HepG2 (cell line): ENCODE results near the gene APOA1. TPM values are rescaled to one million over a fixed set of nuclear protein-coding genes. Genes with fewer than 3 reads are reported as not detected.

Experiments
- ARID2 ChIP-seq: sonication (generic); formaldehyde crosslinking; IDR thresholded peaks from 2 replicates; pipeline ENCODE4 v1.8.1; 2022; ENCODE audit warnings: mild to moderate bottlenecking, missing genetic modification reagents, borderline replicate concordance
- ASH2L ChIP-seq: fragments of 300-600, 200-600 bp; sonication (generic); IDR thresholded peaks from 2 replicates; pipeline ENCODE4 v1.7.0; 2017; ENCODE audit warnings: low read depth, mild to moderate bottlenecking, moderate library complexity, mixed read lengths, low read length; ENCODE audit not compliant: insufficient read length
- BRCA1 ChIP-seq: sonication (generic); formaldehyde crosslinking; IDR thresholded peaks from 2 replicates; pipeline ENCODE4 v1.4.0; 2020; ENCODE audit warnings: missing genetic modification reagents
- CBX5 ChIP-seq: sonication (generic); formaldehyde crosslinking; IDR thresholded peaks from 2 replicates; pipeline ENCODE4 v1.4.0; 2020; ENCODE audit warnings: missing genetic modification reagents, borderline replicate concordance
- HES4 ChIP-seq: sonication (generic); formaldehyde crosslinking; IDR thresholded peaks from 2 replicates; pipeline ENCODE4 v1.9.0; 2021; ENCODE audit warnings: mild to moderate bottlenecking, missing genetic modification reagents, borderline replicate concordance
- KLF9 ChIP-seq: IDR thresholded peaks from 2 replicates; pipeline ENCODE4 v1.6.1; 2016; ENCODE audit warnings: low read depth
- MATR3 ChIP-seq: sonication (generic); formaldehyde crosslinking; IDR thresholded peaks from 2 replicates; pipeline ENCODE4 v1.4.0; 2020; ENCODE audit warnings: missing genetic modification reagents
- NFRKB ChIP-seq: fragments of 450-650 bp; IDR thresholded peaks from 2 replicates; pipeline ENCODE4 v1.6.1; 2017
- TEAD2 ChIP-seq: sonication (generic); formaldehyde crosslinking; IDR thresholded peaks from 2 replicates; pipeline ENCODE4 v1.9.0; 2021; ENCODE audit warnings: missing genetic modification reagents
- TGIF2 ChIP-seq: IDR thresholded peaks from 2 replicates; pipeline ENCODE4 v1.6.1; 2016; ENCODE audit warnings: control low read depth, missing compliant biosample characterization
- ZC3H13 ChIP-seq: sonication (generic); formaldehyde crosslinking; IDR thresholded peaks from 2 replicates; pipeline ENCODE4 v1.8.1; 2023; ENCODE audit warnings: mild to moderate bottlenecking, missing genetic modification reagents, moderate library complexity
- ZFP41 ChIP-seq: sonication (generic); formaldehyde crosslinking; IDR thresholded peaks from 2 replicates; pipeline ENCODE4 v1.4.0; 2020; ENCODE audit warnings: mild to moderate bottlenecking, missing genetic modification reagents, borderline replicate concordance
- ZFYVE20 ChIP-seq: sonication (generic); formaldehyde crosslinking; IDR thresholded peaks from 2 replicates; pipeline ENCODE4 v1.8.0; 2023; ENCODE audit warnings: low read depth, mild to moderate bottlenecking, moderate library complexity, missing genetic modification reagents, borderline replicate concordance
- ZNF33A ChIP-seq: sonication (generic); formaldehyde crosslinking; IDR thresholded peaks from 2 replicates; pipeline ENCODE4 v1.5.1; 2020; ENCODE audit warnings: missing genetic modification reagents, mild to moderate bottlenecking, moderate library complexity, borderline replicate concordance
- ZNF446 ChIP-seq: sonication (generic); formaldehyde crosslinking; IDR thresholded peaks from 2 replicates; pipeline ENCODE4 v1.5.0; 2020; ENCODE audit warnings: mild to moderate bottlenecking, missing genetic modification reagents
- ZNF557 ChIP-seq: sonication (generic); formaldehyde crosslinking; IDR thresholded peaks from 2 replicates; pipeline ENCODE4 v1.4.0; 2020; ENCODE audit warnings: missing genetic modification reagents
- ZNF572 ChIP-seq: sonication (generic); formaldehyde crosslinking; IDR thresholded peaks from 2 replicates; pipeline ENCODE4 v1.5.1; 2020; ENCODE audit warnings: mild to moderate bottlenecking, missing genetic modification reagents
- ZNF788 ChIP-seq: sonication (generic); formaldehyde crosslinking; IDR thresholded peaks from 2 replicates; pipeline ENCODE4 v1.5.0; 2020; ENCODE audit warnings: mild to moderate bottlenecking, missing genetic modification reagents, borderline replicate concordance
- ZNF850 ChIP-seq: sonication (generic); formaldehyde crosslinking; conservative IDR thresholded peaks from 2 replicates; pipeline ENCODE4 v1.9.0; 2021; ENCODE audit warnings: mild to moderate bottlenecking, missing genetic modification reagents
- ZZZ3 ChIP-seq: sonication (generic); formaldehyde crosslinking; IDR thresholded peaks from 2 replicates; pipeline ENCODE4 v1.4.0; 2020; ENCODE audit warnings: missing genetic modification reagents, mild to moderate bottlenecking, borderline replicate concordance
- polyA plus RNA-seq, 8 experiments: library from polyadenylated mRNA; depleted of rRNA in 3 of 8; stranded (reverse) in 7 of 8; unstranded in 1 of 8; fragments of >200 nt; fragmentation: Illumina TruSeq in 4 of 8; extraction: Trizol in 4 of 8; gene quantifications; 2 replicates each; pipeline versions ENCODE4 v1.2.1 to v1.2.3, GENCODE V29; 2011 to 2016; ENCODE audit warnings: low read depth in 4 of 8, missing spikeins in 1 of 8, mixed read lengths in 1 of 8; ENCODE audit not compliant: insufficient read depth in 1 of 8
- total RNA-seq, 5 experiments: library from RNA; depleted of rRNA; stranded (reverse); fragments of >200 nt; fragmentation: Illumina TruSeq; extraction: Trizol; gene quantifications; 2 replicates each; pipeline ENCODE4 v1.2.3, GENCODE V29; 2016; ENCODE audit warnings: low read depth in 1 of 5
- TF ChIP-seq, protein P1 (sequence below): sonication (generic); formaldehyde crosslinking; IDR thresholded peaks from 2 replicates; pipeline ENCODE4 v1.5.0; 2020; ENCODE audit warnings: missing genetic modification reagents
- TF ChIP-seq, protein P2 (sequence below): sonication (generic); formaldehyde crosslinking; conservative IDR thresholded peaks from 2 replicates; pipeline ENCODE4 v1.4.0; 2020; ENCODE audit warnings: missing genetic modification reagents
- TF ChIP-seq, protein P3 (sequence below): sonication (generic); formaldehyde crosslinking; IDR thresholded peaks from 2 replicates; pipeline ENCODE4 v1.4.0; 2020; ENCODE audit warnings: missing genetic modification reagents
- TF ChIP-seq, protein P4 (sequence below): IDR thresholded peaks from 2 replicates; pipeline ENCODE4 v1.6.1; 2016; ENCODE audit warnings: mild to moderate bottlenecking, missing biosample characterization, missing genetic modification reagents

Gene APOA1
- total and polyA plus RNA-seq, 2 of the 13 experiments (the other 11 are each of a cell fraction or from before 2014, with no cell fraction given), result 1,973 to 5,485 TPM

DNA sequence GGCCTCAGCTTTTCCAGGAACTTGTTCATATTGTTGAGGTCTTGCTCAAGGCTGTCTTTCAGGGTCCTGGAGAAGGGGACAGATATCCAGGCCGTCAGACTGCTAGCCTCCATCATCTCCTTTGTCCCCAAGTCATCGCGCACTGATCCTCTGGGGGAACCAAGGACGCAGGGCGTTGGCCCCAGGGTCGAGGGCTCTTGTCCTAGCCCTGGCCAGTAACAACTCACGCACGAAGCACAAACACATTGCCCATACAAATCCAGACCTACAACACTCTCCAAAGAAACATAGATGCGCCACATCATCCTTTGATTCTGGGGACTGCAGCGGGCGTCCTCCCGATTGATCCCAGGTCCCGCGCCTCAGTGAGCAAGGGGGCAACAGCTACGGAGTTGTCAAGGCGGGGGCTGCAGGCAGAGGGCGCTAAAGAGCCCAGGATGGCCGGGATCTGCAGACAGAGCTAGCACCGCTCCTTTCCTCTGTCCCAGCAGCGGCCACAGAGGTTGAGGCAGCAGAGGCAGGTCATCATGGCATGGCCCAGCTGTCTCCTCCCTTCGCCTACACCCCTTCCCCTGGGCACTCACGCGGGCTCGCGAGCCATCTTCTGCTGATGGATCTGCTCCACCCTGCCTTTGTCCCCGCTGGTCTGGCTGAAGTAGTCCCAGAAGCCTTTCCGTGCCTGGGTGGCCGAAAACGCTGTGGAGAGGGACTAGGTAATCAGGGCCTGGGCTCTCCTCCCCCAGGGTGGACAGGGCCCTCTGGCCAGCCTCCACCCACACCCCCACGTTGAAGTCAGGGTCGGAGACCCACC is 46.2 kb downstream of the APOA1 start (continued):
- TF ChIP-seq ZNF557 (CRISPR knock-in tag) (peak; percentile 56; the same call in 1 of the 2 replicates), ZFYVE20 (CRISPR knock-in tag) (no peak), ZC3H13 (CRISPR knock-in tag) (peak; percentile 65; the same call in 1 of the 2 replicates), ZNF788 (CRISPR knock-in tag) (peak; percentile 74; the same call in 1 of the 2 replicates), KLF9 (no peak), NFRKB (no peak), BRCA1 (CRISPR knock-in tag) (no peak; the same call in 1 of the 2 replicates), HES4 (0 out of 2 replicates have a peak, but pooled peaks have one; percentile 26), ZZZ3 (CRISPR knock-in tag) (no peak), CBX5 (CRISPR knock-in tag) (peak; percentile 47; the same call in 1 of the 2 replicates), ZNF33A (no peak), ASH2L (no peak), ZFP41 (CRISPR knock-in tag) (no peak), ZNF446 (CRISPR knock-in tag) (no peak; the same call in 1 of the 2 replicates), TGIF2 (CRISPR knock-in tag) (peak; percentile 71), TEAD2 (no peak), MATR3 (no peak), ZNF850 (CRISPR knock-in tag) (no peak), ARID2 (no peak), ZNF572 (CRISPR knock-in tag) (peak; percentile 65; the same call in 1 of the 2 replicates)
- TF ChIP-seq, protein P1, sequence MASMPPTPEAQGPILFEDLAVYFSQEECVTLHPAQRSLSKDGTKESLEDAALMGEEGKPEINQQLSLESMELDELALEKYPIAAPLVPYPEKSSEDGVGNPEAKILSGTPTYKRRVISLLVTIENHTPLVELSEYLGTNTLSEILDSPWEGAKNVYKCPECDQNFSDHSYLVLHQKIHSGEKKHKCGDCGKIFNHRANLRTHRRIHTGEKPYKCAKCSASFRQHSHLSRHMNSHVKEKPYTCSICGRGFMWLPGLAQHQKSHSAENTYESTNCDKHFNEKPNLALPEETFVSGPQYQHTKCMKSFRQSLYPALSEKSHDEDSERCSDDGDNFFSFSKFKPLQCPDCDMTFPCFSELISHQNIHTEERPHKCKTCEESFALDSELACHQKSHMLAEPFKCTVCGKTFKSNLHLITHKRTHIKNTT, result no peak
- TF ChIP-seq, protein P2, sequence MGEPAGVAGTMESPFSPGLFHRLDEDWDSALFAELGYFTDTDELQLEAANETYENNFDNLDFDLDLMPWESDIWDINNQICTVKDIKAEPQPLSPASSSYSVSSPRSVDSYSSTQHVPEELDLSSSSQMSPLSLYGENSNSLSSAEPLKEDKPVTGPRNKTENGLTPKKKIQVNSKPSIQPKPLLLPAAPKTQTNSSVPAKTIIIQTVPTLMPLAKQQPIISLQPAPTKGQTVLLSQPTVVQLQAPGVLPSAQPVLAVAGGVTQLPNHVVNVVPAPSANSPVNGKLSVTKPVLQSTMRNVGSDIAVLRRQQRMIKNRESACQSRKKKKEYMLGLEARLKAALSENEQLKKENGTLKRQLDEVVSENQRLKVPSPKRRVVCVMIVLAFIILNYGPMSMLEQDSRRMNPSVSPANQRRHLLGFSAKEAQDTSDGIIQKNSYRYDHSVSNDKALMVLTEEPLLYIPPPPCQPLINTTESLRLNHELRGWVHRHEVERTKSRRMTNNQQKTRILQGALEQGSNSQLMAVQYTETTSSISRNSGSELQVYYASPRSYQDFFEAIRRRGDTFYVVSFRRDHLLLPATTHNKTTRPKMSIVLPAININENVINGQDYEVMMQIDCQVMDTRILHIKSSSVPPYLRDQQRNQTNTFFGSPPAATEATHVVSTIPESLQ, result no peak
- TF ChIP-seq, protein P3, sequence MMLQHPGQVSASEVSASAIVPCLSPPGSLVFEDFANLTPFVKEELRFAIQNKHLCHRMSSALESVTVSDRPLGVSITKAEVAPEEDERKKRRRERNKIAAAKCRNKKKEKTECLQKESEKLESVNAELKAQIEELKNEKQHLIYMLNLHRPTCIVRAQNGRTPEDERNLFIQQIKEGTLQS (CRISPR knock-in tag), result no peak
- TF ChIP-seq, protein P4, sequence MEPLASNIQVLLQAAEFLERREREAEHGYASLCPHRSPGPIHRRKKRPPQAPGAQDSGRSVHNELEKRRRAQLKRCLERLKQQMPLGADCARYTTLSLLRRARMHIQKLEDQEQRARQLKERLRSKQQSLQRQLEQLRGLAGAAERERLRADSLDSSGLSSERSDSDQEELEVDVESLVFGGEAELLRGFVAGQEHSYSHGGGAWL (CRISPR knock-in tag), result 0 out of 2 replicates have a peak, but pooled peaks have one; percentile 34
